ENCODE results near the gene WAPL.

DNA sequence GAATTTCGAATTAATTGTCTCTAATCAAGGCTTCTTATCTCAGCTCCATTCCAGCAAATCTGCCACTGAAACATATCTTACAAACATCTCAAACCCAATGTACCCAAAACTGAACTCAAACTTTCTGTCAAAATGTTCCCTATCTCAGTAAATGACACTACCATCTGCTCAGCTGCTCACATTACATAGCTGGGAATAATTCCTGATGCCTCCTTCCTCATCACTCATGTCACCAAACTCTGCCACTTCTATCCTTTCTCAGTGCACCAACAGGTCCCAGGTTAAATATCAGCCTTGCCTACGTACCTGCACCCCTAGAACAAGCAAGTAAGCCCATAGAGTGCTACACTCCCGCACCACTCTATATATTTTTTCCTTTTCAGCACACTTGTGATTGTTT, 12.4 kb downstream of the WAPL start:
- TF ChIP-seq, protein P1, sequence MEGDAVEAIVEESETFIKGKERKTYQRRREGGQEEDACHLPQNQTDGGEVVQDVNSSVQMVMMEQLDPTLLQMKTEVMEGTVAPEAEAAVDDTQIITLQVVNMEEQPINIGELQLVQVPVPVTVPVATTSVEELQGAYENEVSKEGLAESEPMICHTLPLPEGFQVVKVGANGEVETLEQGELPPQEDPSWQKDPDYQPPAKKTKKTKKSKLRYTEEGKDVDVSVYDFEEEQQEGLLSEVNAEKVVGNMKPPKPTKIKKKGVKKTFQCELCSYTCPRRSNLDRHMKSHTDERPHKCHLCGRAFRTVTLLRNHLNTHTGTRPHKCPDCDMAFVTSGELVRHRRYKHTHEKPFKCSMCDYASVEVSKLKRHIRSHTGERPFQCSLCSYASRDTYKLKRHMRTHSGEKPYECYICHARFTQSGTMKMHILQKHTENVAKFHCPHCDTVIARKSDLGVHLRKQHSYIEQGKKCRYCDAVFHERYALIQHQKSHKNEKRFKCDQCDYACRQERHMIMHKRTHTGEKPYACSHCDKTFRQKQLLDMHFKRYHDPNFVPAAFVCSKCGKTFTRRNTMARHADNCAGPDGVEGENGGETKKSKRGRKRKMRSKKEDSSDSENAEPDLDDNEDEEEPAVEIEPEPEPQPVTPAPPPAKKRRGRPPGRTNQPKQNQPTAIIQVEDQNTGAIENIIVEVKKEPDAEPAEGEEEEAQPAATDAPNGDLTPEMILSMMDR (IDR thresholded peaks at IDR 0.05), result no peak
- TF ChIP-seq POLR2A (IDR thresholded peaks at IDR 0.05), result no peak

Measured in ovary (tissue), 3 donors.